Mucosa of stomach (tissue), 1 donor: ENCODE measurements around the gene ENTPD6.

ENCODE experiments used
- H3K27me3 ChIP-seq: one replicate; pipeline ENCODE4 v1.7.0; 2013; ENCODE audit warnings: mild to moderate bottlenecking, low read length; ENCODE audit not compliant: control insufficient read depth, insufficient read depth
- H3K36me3 ChIP-seq: one replicate; pipeline ENCODE4 v1.7.0; 2013; ENCODE audit warnings: low read length; ENCODE audit not compliant: control insufficient read depth, insufficient read depth
- H3K4me1 ChIP-seq: one replicate; pipeline ENCODE4 v1.7.0; 2013; ENCODE audit warnings: mild to moderate bottlenecking, low read length; ENCODE audit not compliant: control insufficient read depth, insufficient read depth
- H3K4me3 ChIP-seq: one replicate; pipeline ENCODE4 v1.7.0; 2013; ENCODE audit warnings: low read length
- H3K9ac ChIP-seq: one replicate; pipeline ENCODE4 v1.7.0; 2013; ENCODE audit warnings: mild to moderate bottlenecking, low read length, moderate library complexity
- H3K9me3 ChIP-seq: one replicate; pipeline ENCODE4 v1.7.0; 2013; ENCODE audit warnings: mild to moderate bottlenecking, low read length, moderate library complexity; ENCODE audit not compliant: control insufficient read depth
- donor health status: Pancreatic carcinoma.

ENTPD6 gene

GRCh38 chr20:25223179-25223661 lies 27.7 kb downstream of the ENTPD6 start:
- Histone ChIP-seq H3K27me3 (no peaks in the 10 kb centered on the region), H3K36me3 (no peaks in the 10 kb centered on the region), H3K4me3 (no peak overlapping the region), H3K9me3 (no peaks in the 10 kb centered on the region), H3K4me1 (peaks cover 32% of the 10 kb centered on the region), H3K9ac (no peak overlapping the region)

GRCh38 chr20:25223765-25224720 lies 28.5 kb downstream of the ENTPD6 start:
- peaks cover 32% of the 10 kb centered on the region for H3K4me1 ChIP-seq
- no peaks in the 10 kb centered on the region for H3K9me3 ChIP-seq
- no peaks in the 10 kb centered on the region for H3K27me3 ChIP-seq
- no peaks in the 10 kb centered on the region for H3K36me3 ChIP-seq
- no peak overlapping the region for H3K9ac ChIP-seq
- H3K4me3 ChIP-seq, result no peak overlapping the region

GRCh38 chr20:25224941-25225340 lies 29.4 kb downstream of the ENTPD6 start:
- H3K9ac ChIP-seq, result no peak overlapping the region
- peaks cover 41% of the 10 kb centered on the region for H3K4me1 ChIP-seq
- no peaks in the 10 kb centered on the region for H3K27me3 ChIP-seq
- H3K4me3 ChIP-seq, result no peak overlapping the region
- H3K9me3 ChIP-seq, result no peaks in the 10 kb centered on the region
- H3K36me3 ChIP-seq, result no peaks in the 10 kb centered on the region

- no peak overlapping the region for H3K4me3 ChIP-seq
- peaks cover 49% of the 10 kb centered on the region for H3K4me1 ChIP-seq
- no peaks in the 10 kb centered on the region for H3K9me3 ChIP-seq
- H3K36me3 ChIP-seq, result no peaks in the 10 kb centered on the region
- H3K9ac ChIP-seq, result no peak overlapping the region
- no peaks in the 10 kb centered on the region for H3K27me3 ChIP-seq
Measured at GRCh38 chr20:25225642-25226432, 30.3 kb downstream of the ENTPD6 start.

- Histone ChIP-seq H3K27me3 (no peaks in the 10 kb centered on the region), H3K9me3 (no peaks in the 10 kb centered on the region), H3K36me3 (no peaks in the 10 kb centered on the region), H3K9ac (no peak overlapping the region), H3K4me3 (no peak overlapping the region), H3K4me1 (peaks cover 54% of the 10 kb centered on the region)
Measured at GRCh38 chr20:25226433-25227316, 31.2 kb downstream of the ENTPD6 start.

GRCh38 chr20:25227317-25227831 lies 31.9 kb downstream of the ENTPD6 start:
- Histone ChIP-seq H3K27me3 (no peaks in the 10 kb centered on the region), H3K36me3 (no peaks in the 10 kb centered on the region), H3K9me3 (no peaks in the 10 kb centered on the region), H3K9ac (no peak overlapping the region), H3K4me1 (peaks cover 60% of the 10 kb centered on the region), H3K4me3 (no peak overlapping the region)

GRCh38 chr20:25229486-25230165 lies 34.1 kb downstream of the ENTPD6 start:
- H3K9me3 ChIP-seq, result no peaks in the 10 kb centered on the region
- H3K4me1 ChIP-seq, result peaks cover 66% of the 10 kb centered on the region
- H3K36me3 ChIP-seq, result no peaks in the 10 kb centered on the region
- H3K9ac ChIP-seq, result no peak overlapping the region
- H3K4me3 ChIP-seq, result no peak overlapping the region
- no peaks in the 10 kb centered on the region for H3K27me3 ChIP-seq

- H3K9ac ChIP-seq, result no peak overlapping the region
- H3K36me3 ChIP-seq, result no peaks in the 10 kb centered on the region
Measured at GRCh38 chr20:25230166-25230831, 34.8 kb downstream of the ENTPD6 start.

GRCh38 chr20:25233016-25233772 lies 37.7 kb downstream of the ENTPD6 start:
- peak overlapping the region; percentile 66 for H3K9ac ChIP-seq
- no peaks in the 10 kb centered on the region for H3K27me3 ChIP-seq
- H3K4me1 ChIP-seq, result peaks cover 88% of the 10 kb centered on the region
- H3K9me3 ChIP-seq, result no peaks in the 10 kb centered on the region
- H3K4me3 ChIP-seq, result peak overlapping the region; percentile 25
- no peaks in the 10 kb centered on the region for H3K36me3 ChIP-seq

More at GRCh38 chr20:25230166-25230831, 34.8 kb downstream of the ENTPD6 start:
- Histone ChIP-seq H3K27me3 (no peaks in the 10 kb centered on the region), H3K9me3 (no peaks in the 10 kb centered on the region), H3K4me3 (no peak overlapping the region), H3K4me1 (peaks cover 73% of the 10 kb centered on the region)
